Measurements from ENCODE around the gene ECE1. TPM values are rescaled to one million over a fixed set of nuclear protein-coding genes. Genes with fewer than 3 reads are reported as not detected.
A peak's percentile ranks its signal among the peaks of the same experiment; 100 is the strongest.

ECE1 gene
- total RNA-seq, 1 donor from 2014 or later = 209 TPM

DNA sequence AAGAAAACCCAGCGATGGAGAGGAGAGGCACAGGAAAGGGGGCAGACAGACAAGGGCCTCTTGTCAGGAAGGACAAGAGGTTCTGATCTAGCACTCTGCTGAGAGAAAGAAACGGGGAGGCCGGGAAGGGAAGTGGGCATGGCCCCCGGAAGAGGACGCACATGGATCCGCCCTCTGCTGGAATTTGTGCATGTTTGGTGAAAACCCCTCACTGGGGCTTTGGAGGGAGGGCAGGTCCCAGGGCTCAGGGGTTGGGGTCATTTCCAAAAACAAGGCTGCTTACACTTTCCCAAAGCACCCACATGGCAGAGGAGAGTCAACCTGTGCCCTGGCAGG is 32.4 kb upstream of the ECE1 start:
- H3K4me3 Mint-ChIP-seq = no peak overlapping the region
- intact Hi-C loops (cut with micrococcal nuclease) = no loop called here
- ChIA-PET POLR2A (interaction anchor here (0.9 to 7.1 kb wide), 4 partner anchors 13 to 30 kb away, joined by 4 to 313 read pairs (median 43); partner anchors contain the start of gene ECE1), CTCF (interaction anchor here (1.2 to 4.2 kb wide), 2 partner anchors 10 to 12 kb away, joined by 4 to 21 read pairs; no protein-coding TSS in a partner anchor)
- DNase-seq = no peak
- peak overlapping the region; percentile 90 for H3K27ac Mint-ChIP-seq
- ATAC-seq (ENCODE audit: low read depth) = no peak
- TF ChIP-seq, protein P1, sequence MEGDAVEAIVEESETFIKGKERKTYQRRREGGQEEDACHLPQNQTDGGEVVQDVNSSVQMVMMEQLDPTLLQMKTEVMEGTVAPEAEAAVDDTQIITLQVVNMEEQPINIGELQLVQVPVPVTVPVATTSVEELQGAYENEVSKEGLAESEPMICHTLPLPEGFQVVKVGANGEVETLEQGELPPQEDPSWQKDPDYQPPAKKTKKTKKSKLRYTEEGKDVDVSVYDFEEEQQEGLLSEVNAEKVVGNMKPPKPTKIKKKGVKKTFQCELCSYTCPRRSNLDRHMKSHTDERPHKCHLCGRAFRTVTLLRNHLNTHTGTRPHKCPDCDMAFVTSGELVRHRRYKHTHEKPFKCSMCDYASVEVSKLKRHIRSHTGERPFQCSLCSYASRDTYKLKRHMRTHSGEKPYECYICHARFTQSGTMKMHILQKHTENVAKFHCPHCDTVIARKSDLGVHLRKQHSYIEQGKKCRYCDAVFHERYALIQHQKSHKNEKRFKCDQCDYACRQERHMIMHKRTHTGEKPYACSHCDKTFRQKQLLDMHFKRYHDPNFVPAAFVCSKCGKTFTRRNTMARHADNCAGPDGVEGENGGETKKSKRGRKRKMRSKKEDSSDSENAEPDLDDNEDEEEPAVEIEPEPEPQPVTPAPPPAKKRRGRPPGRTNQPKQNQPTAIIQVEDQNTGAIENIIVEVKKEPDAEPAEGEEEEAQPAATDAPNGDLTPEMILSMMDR (IDR thresholded peaks at IDR 0.05) = no peak
- no peaks in the 10 kb centered on the region for H3K27me3 Mint-ChIP-seq
- no peaks in the 10 kb centered on the region for H3K9me3 Mint-ChIP-seq
- H3K36me3 Mint-ChIP-seq (ENCODE audit: low read depth) = peaks cover 37% of the 10 kb centered on the region
- H3K4me1 Mint-ChIP-seq = peaks cover 80% of the 10 kb centered on the region

DNA sequence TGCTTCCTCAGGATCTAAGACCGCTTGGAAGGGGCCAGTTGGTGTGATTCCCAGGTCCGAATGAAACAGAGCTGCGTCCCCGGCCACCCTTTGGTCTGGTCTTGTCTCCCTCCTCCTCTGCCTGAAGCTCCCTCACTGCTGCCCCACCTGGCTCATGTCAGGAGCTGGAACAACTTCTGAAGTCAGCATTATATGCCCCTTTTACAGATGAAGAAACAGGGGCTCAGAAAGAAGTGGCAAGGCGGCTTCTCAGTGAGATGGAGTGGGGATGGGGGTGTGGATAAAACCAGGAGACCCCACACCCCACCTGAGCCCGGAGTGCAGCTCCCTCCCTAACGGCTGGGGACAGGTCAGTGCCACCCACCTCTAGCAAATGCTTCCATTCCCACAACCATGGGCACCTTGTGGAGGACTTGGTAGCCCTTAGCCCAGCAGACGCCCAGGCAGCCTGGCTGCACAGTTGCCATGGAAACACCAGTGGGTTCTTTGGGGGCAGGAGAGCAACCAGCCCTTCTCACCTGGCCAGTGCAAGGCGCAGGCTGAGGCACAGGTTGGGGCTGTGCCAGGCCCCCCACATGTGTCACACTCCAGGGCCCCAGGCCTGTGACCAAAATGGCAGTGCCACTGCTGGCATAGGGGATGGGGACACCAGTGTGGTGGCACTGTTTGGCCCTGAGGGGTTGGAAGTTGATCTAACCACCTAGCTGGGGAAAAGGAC is 31.9 kb upstream of the ECE1 start:
- DNase-seq (no peak), ATAC-seq (ENCODE audit: low read depth) (no peak)
- H3K36me3 Mint-ChIP-seq (ENCODE audit: low read depth) = peaks cover 40% of the 10 kb centered on the region
- TF ChIP-seq, protein P1 (IDR thresholded peaks at IDR 0.05) = no peak
- no peak overlapping the region for H3K4me3 Mint-ChIP-seq
- intact Hi-C loops (cut with micrococcal nuclease) = no loop called here
- H3K9me3 Mint-ChIP-seq = no peaks in the 10 kb centered on the region
- POLR2A ChIA-PET = interaction anchor here (2.0 to 7.1 kb wide), 3 partner anchors 13 to 30 kb away, joined by 5 to 313 read pairs (median 81); partner anchors contain the start of gene ECE1
- H3K27me3 Mint-ChIP-seq = no peaks in the 10 kb centered on the region
- peaks cover 76% of the 10 kb centered on the region for H3K4me1 Mint-ChIP-seq
- H3K27ac Mint-ChIP-seq = peak overlapping the region; percentile 90
- CTCF ChIA-PET = interaction anchor here (1.2 to 4.2 kb wide), 2 partner anchors 9 to 13 kb away, joined by 4 to 21 read pairs; no protein-coding TSS in a partner anchor

DNA sequence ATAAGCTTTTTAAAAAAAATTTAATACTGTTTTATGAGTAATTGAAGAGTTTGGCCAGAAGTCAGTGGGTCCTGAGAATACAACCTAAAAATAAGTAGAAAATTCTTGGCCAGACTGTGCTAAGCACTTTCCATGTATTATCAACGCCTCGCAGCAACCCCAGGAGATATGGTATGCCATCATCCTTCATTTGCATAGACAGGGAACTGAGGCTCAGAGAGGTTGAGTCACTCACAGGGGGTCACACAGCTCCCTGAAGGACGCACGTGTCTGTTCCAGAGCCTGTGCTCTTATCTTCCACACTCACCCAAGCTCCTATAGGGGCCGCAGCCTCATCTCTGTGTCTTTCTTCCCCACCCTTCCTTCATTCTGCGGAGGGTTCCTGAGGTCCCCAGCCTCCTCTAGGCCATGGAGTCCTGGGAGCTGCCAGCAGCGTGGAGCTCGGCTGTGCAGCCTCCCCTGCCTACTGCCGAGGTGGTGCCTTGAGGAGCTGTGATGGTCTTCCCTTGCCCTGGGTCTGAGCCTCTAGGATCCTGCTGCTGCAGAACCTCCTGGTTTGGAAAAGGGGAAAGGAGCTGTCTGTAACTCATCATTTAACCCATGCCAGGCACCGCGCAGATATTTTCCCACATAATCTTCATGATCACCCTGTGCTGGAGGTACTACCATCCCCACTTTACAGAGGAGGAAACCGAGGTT is 30.3 kb upstream of the ECE1 start:
- no peaks in the 10 kb centered on the region for H3K27me3 Mint-ChIP-seq
- DNase-seq = no peak
- no peak for ATAC-seq (ENCODE audit: low read depth)
- intact Hi-C loops (cut with micrococcal nuclease) = no loop called here
- TF ChIP-seq, protein P1 (IDR thresholded peaks at IDR 0.05) = no peak
- no peaks in the 10 kb centered on the region for H3K9me3 Mint-ChIP-seq
- peaks cover 66% of the 10 kb centered on the region for H3K4me1 Mint-ChIP-seq
- POLR2A ChIA-PET = interaction anchor here (1.2 to 1.8 kb wide), 4 partner anchors 13 to 27 kb away, joined by 5 to 6 read pairs (median 5); no protein-coding TSS in a partner anchor
- CTCF ChIA-PET = interaction anchor here (0.6 to 1.5 kb wide), 3 partner anchors 14 to 48 kb away, joined by 3 to 5 read pairs (median 3); no protein-coding TSS in a partner anchor
- peaks cover 43% of the 10 kb centered on the region for H3K36me3 Mint-ChIP-seq (ENCODE audit: low read depth)
- H3K27ac Mint-ChIP-seq = no peak overlapping the region
- H3K4me3 Mint-ChIP-seq = no peak overlapping the region

DNA sequence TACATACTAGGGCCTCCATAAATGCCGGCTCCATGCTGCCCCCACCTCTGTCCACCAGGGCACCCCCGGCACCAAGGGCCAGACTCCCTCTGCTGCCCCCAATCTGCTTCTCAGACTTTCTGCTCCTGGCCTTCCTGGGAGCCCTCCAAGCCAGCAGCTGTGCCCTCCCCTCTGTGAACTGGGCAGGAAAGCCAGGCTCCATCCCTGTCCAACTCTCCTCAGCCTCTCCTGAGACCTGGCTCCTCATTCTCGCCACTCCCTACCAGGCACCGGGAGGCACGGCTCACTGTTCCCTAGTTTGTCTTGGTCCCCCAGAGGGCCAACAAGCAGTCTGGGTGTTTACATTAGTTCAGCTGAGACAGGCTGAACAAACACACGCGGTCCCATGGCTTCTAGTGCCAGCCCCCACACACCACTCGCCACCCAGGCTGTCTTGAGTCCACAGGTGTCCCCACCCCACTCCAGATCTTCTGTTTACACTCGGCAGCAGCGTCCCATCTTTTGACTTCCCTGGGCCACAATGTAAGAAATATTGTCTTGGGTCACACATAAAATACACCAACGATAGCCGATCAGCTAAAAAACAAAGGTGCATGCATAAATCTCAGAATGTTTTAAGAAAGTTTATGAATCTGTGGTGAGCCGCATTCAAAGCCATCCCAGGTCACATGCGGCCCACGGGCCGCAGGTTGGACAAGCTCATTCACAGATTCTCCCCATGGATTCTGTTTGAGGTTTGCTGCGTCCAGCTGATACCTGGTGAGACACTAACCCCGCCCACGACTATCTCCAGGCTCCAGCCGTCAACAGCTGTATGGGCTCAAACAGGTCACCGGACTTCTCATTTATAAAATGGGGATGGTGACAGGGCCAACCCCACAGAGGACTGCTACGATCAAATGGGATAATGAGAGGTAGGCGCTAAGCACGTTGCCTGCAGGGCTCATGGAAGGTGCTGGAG is 29.5 kb upstream of the ECE1 start:
- CTCF ChIA-PET = interaction anchor here (0.6 to 1.5 kb wide), 4 partner anchors 13 to 87 kb away, joined by 3 to 5 read pairs (median 4); no protein-coding TSS in a partner anchor
- ATAC-seq (ENCODE audit: low read depth) (no peak), DNase-seq (no peak)
- TF ChIP-seq, protein P1 (IDR thresholded peaks at IDR 0.05) = no peak
- POLR2A ChIA-PET = interaction anchor here (0.8 to 1.8 kb wide), 5 partner anchors 14 to 29 kb away, joined by 3 to 6 read pairs (median 5); no protein-coding TSS in a partner anchor
- H3K4me1 Mint-ChIP-seq = peaks cover 60% of the 10 kb centered on the region
- no peaks in the 10 kb centered on the region for H3K27me3 Mint-ChIP-seq
- H3K9me3 Mint-ChIP-seq = no peaks in the 10 kb centered on the region
- H3K36me3 Mint-ChIP-seq (ENCODE audit: low read depth) = peaks cover 41% of the 10 kb centered on the region
- H3K4me3 Mint-ChIP-seq = no peak overlapping the region
- H3K27ac Mint-ChIP-seq = peak overlapping the region; percentile 41
- intact Hi-C loops (cut with micrococcal nuclease) = no loop called here
